Colonic mucosa (tissue), 4 donors: ENCODE results near the gene RALGPS1. TPM values are rescaled to one million over a fixed set of nuclear protein-coding genes. Genes with fewer than 3 reads are reported as not detected.

Experiments
- DNase-seq: peaks from one replicate; pipeline ENCODE4 v3.0.0-alpha.2; 2020
- H3K27ac ChIP-seq: fragments of 200-600 bp; one replicate; pipeline ENCODE4 v1.8.0; 2021
- H3K27me3 ChIP-seq: fragments of 200-600 bp; one replicate; pipeline ENCODE4 v1.8.0; 2021
- H3K36me3 ChIP-seq: fragments of 200-600 bp; one replicate; pipeline ENCODE4 v1.8.0; 2021
- H3K4me1 ChIP-seq: fragments of 200-600 bp; one replicate; pipeline ENCODE4 v1.8.0; 2021; ENCODE audit warnings: mild to moderate bottlenecking
- H3K4me3 ChIP-seq: fragments of 200-600 bp; one replicate; pipeline ENCODE4 v1.8.0; 2021
- H3K9ac ChIP-seq, 2 donors: one replicate each; pipeline ENCODE4 v1.7.0; 2013; ENCODE audit warnings: control low read depth in 2 of 2, low read depth in 2 of 2, low read length in 2 of 2
- H3K9me3 ChIP-seq: fragments of 200-600 bp; one replicate; pipeline ENCODE4 v1.8.0; 2021
- intact Hi-C: fragments of 100-400 bp; cut with DNase I; formaldehyde crosslinking; loops from one replicate; pipeline ENCODE4 v1.14.1; 2022
- total RNA-seq, 2 donors: library from RNA; stranded (reverse); fragmentation: NEBNext Ultra II Directional in 1 of 2; extraction: Animal tissue kit (Norgen Biotek cat#: 25700) in 1 of 2; gene quantifications; one replicate each; pipeline ENCODE4 v1.2.1, GENCODE V29; 2021
- TF ChIP-seq, protein P1 (sequence below): fragments of 200-600 bp; IDR thresholded peaks from one replicate; pipeline ENCODE4 v1.8.0; 2022; ENCODE audit warnings: antibody characterized with exemption, mild to moderate bottlenecking
- donor health status: healthy.
- donor health status: DM: no; HTN: no; CAD: no.
- donor health status: DM: no; HTN: no; CAD: no.

The RALGPS1 gene
- total RNA-seq, 2 donors from 2014 or later: 22.6 to 27.2 TPM

DNA sequence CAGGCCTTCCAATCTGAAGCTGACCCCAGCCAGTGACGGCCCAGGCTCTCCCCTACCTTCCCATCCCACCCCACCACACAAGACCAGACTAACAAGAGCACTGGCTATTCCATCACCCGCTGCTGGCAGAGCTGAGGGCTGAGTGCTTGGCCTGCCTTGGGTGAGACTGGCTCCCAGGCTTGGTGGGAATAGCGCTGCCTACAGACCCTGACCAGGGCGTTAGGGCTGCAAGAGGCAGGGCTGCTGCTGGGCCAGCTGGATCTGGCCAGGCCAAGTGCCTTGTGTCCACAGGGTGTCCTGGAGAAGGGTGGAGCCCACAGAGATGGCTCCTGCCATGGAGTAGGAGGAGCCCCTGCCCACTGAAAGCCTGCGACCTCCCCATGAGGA lies 239.4 kb downstream of the RALGPS1 start:
- H3K4me3 ChIP-seq: no peak overlapping the region
- intact Hi-C loops: no loop called here
- no peaks in the 10 kb centered on the region for H3K4me1 ChIP-seq
- H3K27me3 ChIP-seq: no peaks in the 10 kb centered on the region
- peak; percentile 12 for DNase-seq
- TF ChIP-seq, protein P1, sequence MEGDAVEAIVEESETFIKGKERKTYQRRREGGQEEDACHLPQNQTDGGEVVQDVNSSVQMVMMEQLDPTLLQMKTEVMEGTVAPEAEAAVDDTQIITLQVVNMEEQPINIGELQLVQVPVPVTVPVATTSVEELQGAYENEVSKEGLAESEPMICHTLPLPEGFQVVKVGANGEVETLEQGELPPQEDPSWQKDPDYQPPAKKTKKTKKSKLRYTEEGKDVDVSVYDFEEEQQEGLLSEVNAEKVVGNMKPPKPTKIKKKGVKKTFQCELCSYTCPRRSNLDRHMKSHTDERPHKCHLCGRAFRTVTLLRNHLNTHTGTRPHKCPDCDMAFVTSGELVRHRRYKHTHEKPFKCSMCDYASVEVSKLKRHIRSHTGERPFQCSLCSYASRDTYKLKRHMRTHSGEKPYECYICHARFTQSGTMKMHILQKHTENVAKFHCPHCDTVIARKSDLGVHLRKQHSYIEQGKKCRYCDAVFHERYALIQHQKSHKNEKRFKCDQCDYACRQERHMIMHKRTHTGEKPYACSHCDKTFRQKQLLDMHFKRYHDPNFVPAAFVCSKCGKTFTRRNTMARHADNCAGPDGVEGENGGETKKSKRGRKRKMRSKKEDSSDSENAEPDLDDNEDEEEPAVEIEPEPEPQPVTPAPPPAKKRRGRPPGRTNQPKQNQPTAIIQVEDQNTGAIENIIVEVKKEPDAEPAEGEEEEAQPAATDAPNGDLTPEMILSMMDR: no peak
- no peaks in the 10 kb centered on the region for H3K9me3 ChIP-seq
- no peaks in the 10 kb centered on the region for H3K36me3 ChIP-seq
- no peak overlapping the region for H3K27ac ChIP-seq
- no peak overlapping the region for H3K9ac ChIP-seq

DNA sequence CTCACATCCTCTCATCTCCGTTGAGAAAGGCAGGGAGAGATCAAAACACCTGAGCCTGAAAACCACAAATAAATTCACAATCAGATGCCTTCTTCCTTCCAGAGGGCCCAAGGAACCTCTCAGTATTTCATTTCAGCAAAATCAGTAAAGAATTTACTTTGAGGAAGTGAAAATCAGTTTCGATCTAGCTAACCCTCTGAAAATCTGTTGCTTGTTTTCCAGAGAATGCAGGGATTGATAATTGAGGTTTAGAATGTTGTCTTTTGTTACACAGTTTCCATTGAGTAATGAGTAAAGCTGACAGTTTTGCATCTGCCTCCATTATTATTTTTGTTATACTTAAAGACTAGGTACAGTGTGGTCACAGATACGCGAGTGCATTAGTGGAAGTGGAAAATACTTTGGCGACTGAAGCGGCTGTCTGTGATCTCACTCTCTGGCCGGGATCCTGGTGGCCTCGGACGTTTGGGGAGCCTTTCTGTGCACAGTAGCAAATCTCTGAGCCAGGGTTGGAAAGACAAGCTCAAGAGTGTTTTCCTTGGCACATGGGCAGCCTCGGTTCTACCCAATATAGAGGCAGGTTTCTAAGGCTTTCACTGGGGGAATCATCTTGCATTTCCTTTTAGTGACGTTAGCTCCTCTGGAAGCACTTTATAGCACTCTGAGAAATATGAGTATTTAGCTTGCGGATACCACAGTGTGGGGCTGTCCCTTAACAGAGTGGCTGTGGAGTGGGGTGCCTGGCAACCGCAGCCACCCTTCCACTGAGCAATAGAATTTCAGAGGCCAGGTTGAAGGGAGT lies 240.0 kb downstream of the RALGPS1 start:
- no peak overlapping the region for H3K4me3 ChIP-seq
- intact Hi-C loops: no loop called here
- H3K27ac ChIP-seq: no peak overlapping the region
- DNase-seq: peak; percentile 25
- TF ChIP-seq, protein P1: no peak
- H3K36me3 ChIP-seq: no peaks in the 10 kb centered on the region
- H3K27me3 ChIP-seq: no peaks in the 10 kb centered on the region
- no peaks in the 10 kb centered on the region for H3K4me1 ChIP-seq
- H3K9me3 ChIP-seq: no peaks in the 10 kb centered on the region
- peak overlapping the region in 1 of 2 donors; percentile 37 for H3K9ac ChIP-seq

DNA sequence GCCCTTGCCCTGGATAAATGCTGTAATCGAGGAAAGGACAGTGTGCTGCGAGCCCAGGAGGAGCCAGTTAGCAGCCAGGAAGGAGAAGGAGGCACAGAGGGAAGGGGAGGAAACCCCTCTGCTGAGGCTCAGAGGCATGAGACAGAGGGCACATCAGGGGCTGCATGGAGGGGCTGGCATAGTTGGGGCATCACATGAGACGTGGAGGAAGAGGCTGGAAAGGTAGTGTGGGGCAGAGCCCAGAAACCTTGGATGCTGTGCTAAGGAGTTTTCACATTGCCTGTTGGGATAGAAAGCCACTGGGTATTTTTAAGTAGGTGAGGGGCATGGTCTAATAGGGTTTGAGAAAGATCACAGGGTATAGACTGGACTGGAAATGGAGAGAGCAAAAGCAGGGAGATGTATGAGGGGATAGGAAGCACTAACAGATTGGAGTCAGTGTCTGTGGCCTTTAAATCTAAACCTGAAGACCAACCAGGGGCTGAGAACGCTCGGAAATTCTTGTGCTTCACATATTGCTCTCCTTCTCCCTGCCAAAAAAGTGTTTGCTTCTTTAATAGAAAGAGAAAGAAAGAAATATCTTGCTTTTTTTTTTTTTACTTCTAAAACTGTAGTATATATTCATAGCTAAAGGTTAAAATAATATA lies 240.9 kb downstream of the RALGPS1 start:
- Histone ChIP-seq H3K36me3 (no peaks in the 10 kb centered on the region), H3K4me1 (no peaks in the 10 kb centered on the region), H3K9ac (no peak overlapping the region), H3K4me3 (no peak overlapping the region), H3K27me3 (no peaks in the 10 kb centered on the region), H3K9me3 (no peaks in the 10 kb centered on the region), H3K27ac (no peak overlapping the region)
- DNase-seq: no peak
- TF ChIP-seq, protein P1: no peak
- intact Hi-C loops: no loop called here

DNA sequence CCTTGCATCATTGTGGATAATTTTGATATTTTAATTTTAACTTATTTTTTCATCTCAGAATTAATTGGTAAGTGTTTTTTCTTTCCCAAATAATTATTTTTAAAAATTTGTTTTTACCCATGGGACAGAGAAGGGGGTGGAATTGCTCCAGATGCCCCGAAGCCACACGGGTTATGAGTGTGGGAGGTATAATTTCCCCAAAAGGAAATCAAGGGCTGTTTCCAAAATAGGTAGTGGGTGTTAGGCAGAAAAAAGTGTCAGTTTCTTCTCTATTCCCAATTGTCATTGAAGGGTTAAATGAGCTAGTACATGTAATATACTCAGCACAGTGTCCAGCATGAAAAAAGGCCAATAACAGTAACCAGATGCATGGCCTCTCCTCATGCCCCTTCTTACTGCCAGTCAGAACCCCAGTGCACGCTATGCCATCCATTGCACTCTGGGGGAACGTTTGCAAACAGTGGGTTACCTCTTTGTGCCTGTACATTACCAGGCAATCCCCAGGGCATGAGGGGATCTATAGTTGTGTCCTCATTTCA lies 244.3 kb downstream of the RALGPS1 start:
- no peak overlapping the region for H3K27ac ChIP-seq
- TF ChIP-seq, protein P1: no peak
- no peaks in the 10 kb centered on the region for H3K4me1 ChIP-seq
- H3K27me3 ChIP-seq: no peaks in the 10 kb centered on the region
- H3K36me3 ChIP-seq: no peaks in the 10 kb centered on the region
- intact Hi-C loops: no loop called here
- no peak overlapping the region for H3K4me3 ChIP-seq
- no peak overlapping the region for H3K9ac ChIP-seq
- no peaks in the 10 kb centered on the region for H3K9me3 ChIP-seq
- DNase-seq: no peak

DNA sequence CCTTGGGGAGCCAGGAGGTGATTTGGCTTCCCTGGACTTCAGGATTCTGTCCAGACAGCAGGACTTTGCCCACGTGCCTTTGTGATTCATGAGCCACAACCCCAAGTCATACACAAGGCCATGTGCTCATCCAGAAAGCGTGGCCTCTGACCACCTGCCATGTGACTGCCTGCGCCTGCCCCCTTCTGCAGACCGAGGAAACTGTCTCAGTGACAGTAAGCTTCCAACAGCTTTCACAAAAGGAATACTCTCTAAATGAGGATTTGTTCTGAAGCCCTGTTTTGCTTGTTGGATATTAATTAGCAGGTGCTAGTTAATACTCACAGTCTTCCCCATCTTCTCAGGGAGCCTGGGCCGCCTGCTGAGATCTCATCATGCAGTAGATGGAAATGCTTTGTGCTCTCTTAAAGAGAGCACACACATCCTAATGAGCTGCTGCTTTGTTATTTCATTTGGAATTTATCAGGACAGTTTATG lies 244.8 kb downstream of the RALGPS1 start:
- Histone ChIP-seq H3K27ac (no peak overlapping the region), H3K27me3 (no peaks in the 10 kb centered on the region), H3K9me3 (no peaks in the 10 kb centered on the region), H3K9ac (no peak overlapping the region), H3K4me1 (no peaks in the 10 kb centered on the region), H3K36me3 (no peaks in the 10 kb centered on the region), H3K4me3 (no peak overlapping the region)
- TF ChIP-seq, protein P1: no peak
- peak; percentile 19 for DNase-seq
- intact Hi-C loops: no loop called here
